ENCODE data around the gene KCP.

Gene KCP

DNA sequence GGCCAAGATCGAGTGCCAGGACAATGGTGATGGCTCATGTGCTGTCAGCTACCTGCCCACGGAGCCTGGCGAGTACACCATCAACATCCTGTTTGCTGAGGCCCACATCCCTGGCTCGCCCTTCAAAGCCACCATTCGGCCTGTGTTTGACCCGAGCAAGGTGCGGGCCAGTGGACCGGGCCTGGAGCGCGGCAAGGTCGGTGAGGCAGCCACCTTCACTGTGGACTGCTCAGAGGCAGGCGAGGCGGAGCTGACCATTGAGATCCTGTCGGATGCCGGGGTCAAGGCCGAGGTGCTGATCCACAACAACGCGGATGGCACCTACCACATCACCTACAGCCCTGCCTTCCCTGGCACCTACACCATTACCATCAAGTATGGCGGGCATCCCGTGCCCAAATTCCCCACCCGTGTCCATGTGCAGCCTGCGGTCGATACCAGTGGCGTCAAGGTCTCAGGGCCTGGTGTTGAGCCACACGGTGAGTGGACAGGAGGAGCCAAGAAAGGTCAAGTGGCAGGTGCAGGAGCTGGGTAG is 65.7 kb downstream of the KCP start:
- no peaks in the 10 kb centered on the region for H3F3A ChIP-seq (ENCODE audit: insufficient read depth, low read length)
- DNase-seq: no peak
- H3K9me3 ChIP-seq (replicated peaks; ENCODE audit: insufficient read depth, low read length): no peaks in the 10 kb centered on the region
- H3K9ac ChIP-seq (ENCODE audit: low read length): no peak overlapping the region
- peaks cover 45% of the 10 kb centered on the region for H3K27me3 ChIP-seq (replicated peaks; ENCODE audit: insufficient read depth, low read length)
- no peak overlapping the region for H2AFZ ChIP-seq (ENCODE audit: low read length)
- H3K9me2 ChIP-seq (replicated peaks; ENCODE audit: insufficient read depth, low read length): no peaks in the 10 kb centered on the region
- H3K27ac ChIP-seq (ENCODE audit: low read length): no peak overlapping the region
- no peak overlapping the region for H3K4me3 ChIP-seq (ENCODE audit: low read length)
- no peaks in the 10 kb centered on the region for H4K20me1 ChIP-seq (ENCODE audit: insufficient read depth, low read length)
- TF ChIP-seq EZH2phosphoT487 (IDR thresholded peaks at IDR 0.05; ENCODE audit: low read length): no peak
- TF ChIP-seq EZH2 (optimal IDR thresholded peaks at IDR 0.05; ENCODE audit: low read depth, low read length): no peak
- TF ChIP-seq, protein P1, sequence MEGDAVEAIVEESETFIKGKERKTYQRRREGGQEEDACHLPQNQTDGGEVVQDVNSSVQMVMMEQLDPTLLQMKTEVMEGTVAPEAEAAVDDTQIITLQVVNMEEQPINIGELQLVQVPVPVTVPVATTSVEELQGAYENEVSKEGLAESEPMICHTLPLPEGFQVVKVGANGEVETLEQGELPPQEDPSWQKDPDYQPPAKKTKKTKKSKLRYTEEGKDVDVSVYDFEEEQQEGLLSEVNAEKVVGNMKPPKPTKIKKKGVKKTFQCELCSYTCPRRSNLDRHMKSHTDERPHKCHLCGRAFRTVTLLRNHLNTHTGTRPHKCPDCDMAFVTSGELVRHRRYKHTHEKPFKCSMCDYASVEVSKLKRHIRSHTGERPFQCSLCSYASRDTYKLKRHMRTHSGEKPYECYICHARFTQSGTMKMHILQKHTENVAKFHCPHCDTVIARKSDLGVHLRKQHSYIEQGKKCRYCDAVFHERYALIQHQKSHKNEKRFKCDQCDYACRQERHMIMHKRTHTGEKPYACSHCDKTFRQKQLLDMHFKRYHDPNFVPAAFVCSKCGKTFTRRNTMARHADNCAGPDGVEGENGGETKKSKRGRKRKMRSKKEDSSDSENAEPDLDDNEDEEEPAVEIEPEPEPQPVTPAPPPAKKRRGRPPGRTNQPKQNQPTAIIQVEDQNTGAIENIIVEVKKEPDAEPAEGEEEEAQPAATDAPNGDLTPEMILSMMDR (IDR thresholded peaks at IDR 0.05; ENCODE audit: low read length): no peak
- no peaks in the 10 kb centered on the region for H3K36me3 ChIP-seq (replicated peaks; ENCODE audit: insufficient read depth, low read length)
- H3K4me1 ChIP-seq (ENCODE audit: low read length): 0 out of 2 replicates have a peak, but pooled peaks cover 3% of the 10 kb centered on the region
- no peak overlapping the region for H3K4me2 ChIP-seq (ENCODE audit: low read depth, low read length)
- H3K79me2 ChIP-seq (ENCODE audit: low read length): no peaks in the 10 kb centered on the region

DNA sequence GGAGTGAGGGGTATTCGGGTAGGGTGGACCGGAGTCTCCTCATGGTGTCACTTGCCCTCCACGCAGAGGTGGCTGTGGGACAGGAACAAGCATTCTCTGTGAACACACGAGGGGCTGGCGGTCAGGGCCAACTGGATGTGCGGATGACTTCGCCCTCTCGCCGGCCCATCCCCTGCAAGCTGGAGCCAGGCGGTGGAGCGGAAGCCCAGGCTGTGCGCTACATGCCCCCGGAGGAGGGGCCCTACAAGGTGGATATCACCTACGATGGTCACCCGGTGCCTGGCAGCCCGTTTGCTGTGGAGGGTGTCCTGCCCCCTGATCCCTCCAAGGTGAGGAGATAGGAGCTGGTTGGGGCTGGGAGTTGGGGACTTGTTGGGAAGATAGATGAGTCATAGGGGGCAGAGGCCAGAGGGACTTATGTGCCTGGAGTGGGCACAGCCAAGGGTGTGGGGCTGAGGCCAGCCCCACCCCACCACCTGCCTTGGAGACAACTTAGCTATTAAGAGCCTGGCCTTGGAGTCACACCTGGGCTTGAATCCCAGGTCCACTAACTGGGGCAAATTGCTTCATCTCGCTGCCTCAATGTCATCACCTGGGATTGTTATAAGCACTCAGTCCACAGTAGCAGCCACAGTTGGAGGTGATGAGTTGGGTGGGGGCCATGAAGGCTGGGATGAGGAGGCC is 66.4 kb downstream of the KCP start:
- DNase-seq: no peak
- Histone ChIP-seq H3K4me1 (ENCODE audit: low read length) (0 out of 2 replicates have a peak, but pooled peaks cover 3% of the 10 kb centered on the region), H4K20me1 (ENCODE audit: insufficient read depth, low read length) (no peaks in the 10 kb centered on the region), H3F3A (ENCODE audit: insufficient read depth, low read length) (no peaks in the 10 kb centered on the region), H3K4me3 (ENCODE audit: low read length) (no peak overlapping the region), H3K4me2 (ENCODE audit: low read depth, low read length) (no peak overlapping the region), H3K9me3 (replicated peaks; ENCODE audit: insufficient read depth, low read length) (no peaks in the 10 kb centered on the region), H3K79me2 (ENCODE audit: low read length) (no peaks in the 10 kb centered on the region), H3K36me3 (replicated peaks; ENCODE audit: insufficient read depth, low read length) (no peaks in the 10 kb centered on the region), H3K27ac (ENCODE audit: low read length) (no peak overlapping the region), H3K9me2 (replicated peaks; ENCODE audit: insufficient read depth, low read length) (no peaks in the 10 kb centered on the region), H3K27me3 (replicated peaks; ENCODE audit: insufficient read depth, low read length) (peaks cover 37% of the 10 kb centered on the region), H2AFZ (ENCODE audit: low read length) (no peak overlapping the region), H3K9ac (ENCODE audit: low read length) (no peak overlapping the region)
- TF ChIP-seq EZH2phosphoT487 (IDR thresholded peaks at IDR 0.05; ENCODE audit: low read length) (no peak), EZH2 (optimal IDR thresholded peaks at IDR 0.05; ENCODE audit: low read depth, low read length) (no peak)
- TF ChIP-seq, protein P1 (IDR thresholded peaks at IDR 0.05; ENCODE audit: low read length): no peak

DNA sequence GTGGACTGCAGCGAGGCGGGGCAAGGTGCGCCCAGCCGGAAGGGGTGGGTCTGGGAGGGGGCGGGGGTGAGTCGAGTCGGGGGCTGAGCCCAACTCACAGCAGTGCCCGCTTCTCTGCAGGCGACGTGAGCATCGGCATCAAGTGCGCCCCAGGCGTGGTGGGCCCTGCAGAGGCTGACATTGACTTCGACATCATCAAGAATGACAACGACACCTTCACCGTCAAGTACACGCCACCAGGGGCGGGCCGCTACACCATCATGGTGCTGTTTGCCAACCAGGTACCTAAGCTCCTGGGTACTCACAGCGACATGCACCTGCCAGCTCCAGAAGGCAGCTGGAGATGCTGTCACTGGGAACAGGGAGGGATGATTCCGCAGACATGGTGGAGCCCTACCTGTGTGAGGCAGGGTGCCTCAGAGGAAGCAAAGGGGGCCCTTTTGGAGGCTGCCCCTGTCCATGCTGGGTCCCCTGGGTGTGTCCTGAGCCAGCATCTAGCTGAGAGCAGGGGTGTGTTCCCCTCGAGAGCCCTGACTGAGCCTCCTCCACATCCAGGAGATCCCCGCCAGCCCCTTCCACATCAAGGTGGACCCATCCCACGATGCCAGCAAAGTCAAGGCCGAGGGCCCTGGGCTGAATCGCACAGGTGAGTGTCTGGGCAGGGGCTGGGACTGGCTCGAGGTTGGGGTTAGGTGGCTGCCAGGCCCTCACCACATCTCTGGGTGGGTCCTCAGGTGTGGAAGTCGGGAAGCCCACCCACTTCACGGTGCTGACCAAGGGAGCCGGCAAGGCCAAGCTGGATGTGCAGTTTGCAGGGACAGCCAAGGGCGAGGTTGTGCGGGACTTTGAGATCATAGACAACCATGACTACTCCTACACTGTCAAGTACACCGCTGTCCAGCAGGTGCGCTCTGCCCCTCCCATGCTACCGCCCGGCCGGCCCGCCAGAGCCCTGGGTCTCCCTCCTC is 67.6 kb downstream of the KCP start:
- H3K36me3 ChIP-seq (replicated peaks; ENCODE audit: insufficient read depth, low read length): no peaks in the 10 kb centered on the region
- H3K9me2 ChIP-seq (replicated peaks; ENCODE audit: insufficient read depth, low read length): no peaks in the 10 kb centered on the region
- H3K79me2 ChIP-seq (ENCODE audit: low read length): no peaks in the 10 kb centered on the region
- no peak overlapping the region for H3K4me2 ChIP-seq (ENCODE audit: low read depth, low read length)
- no peak overlapping the region for H3K27ac ChIP-seq (ENCODE audit: low read length)
- 0 out of 2 replicates have a peak, but pooled peaks cover 3% of the 10 kb centered on the region for H3K4me1 ChIP-seq (ENCODE audit: low read length)
- no peak overlapping the region for H3K4me3 ChIP-seq (ENCODE audit: low read length)
- no peaks in the 10 kb centered on the region for H4K20me1 ChIP-seq (ENCODE audit: insufficient read depth, low read length)
- peaks cover 30% of the 10 kb centered on the region for H3K27me3 ChIP-seq (replicated peaks; ENCODE audit: insufficient read depth, low read length)
- TF ChIP-seq, protein P1 (IDR thresholded peaks at IDR 0.05; ENCODE audit: low read length): no peak
- no peaks in the 10 kb centered on the region for H3K9me3 ChIP-seq (replicated peaks; ENCODE audit: insufficient read depth, low read length)
- H3F3A ChIP-seq (ENCODE audit: insufficient read depth, low read length): no peaks in the 10 kb centered on the region
- H2AFZ ChIP-seq (ENCODE audit: low read length): no peak overlapping the region
- DNase-seq: no peak
- H3K9ac ChIP-seq (ENCODE audit: low read length): no peak overlapping the region

Data from MM.1S (cell line).